GM19467 (cell line): ENCODE results near the gene ASF1A.
"Not testable (repeated sequence)": the region's sequence is repeated elsewhere in the genome, so short reads cannot be mapped to it uniquely, and the experiment has no call there.

ENCODE experiments used
- ATAC-seq: cut with Tn5 transposase; IDR thresholded peaks from one replicate; pipeline ENCODE4 v1.9.1; 2021; ENCODE audit warnings: mild to moderate bottlenecking, moderate library complexity; ENCODE audit not compliant: unreplicated experiment

The ASF1A gene

DNA sequence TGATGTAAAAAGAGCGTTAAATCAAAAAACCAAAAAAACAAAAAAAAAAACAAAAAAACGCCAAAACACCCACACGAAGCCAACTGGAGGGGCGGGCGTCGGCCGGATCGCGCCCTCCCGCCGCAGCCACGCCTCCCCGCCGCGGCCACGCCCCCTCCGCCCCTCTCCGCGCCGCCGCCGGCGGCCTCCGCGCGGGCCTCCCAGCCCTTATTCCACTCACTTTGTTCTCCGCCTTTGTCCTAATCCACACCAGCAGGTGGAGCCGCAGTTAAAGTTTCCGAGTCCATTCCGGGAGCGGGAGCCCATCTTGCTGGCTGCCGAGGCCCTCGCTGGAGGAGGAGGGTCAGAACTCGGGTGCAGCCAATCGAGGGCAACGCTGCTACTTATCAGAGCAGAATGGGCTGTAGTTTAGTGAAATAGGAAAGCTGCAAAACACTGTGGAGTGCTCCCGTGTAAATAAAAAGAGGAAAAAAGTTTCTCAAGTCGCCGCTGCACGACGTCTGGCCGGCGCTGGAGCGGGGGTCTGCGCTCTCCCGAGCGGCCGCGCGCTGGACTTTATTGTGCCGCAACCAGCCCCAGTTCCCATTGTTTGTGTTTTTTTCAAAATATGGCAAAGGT is at the start of gene ASF1A:
Gene ASF1A (plus strand): TSS at position 346 of the 618 bp plus-strand sequence. CDS start 262 bp downstream, at position 608.
- ATAC-seq = peak; percentile 72

DNA sequence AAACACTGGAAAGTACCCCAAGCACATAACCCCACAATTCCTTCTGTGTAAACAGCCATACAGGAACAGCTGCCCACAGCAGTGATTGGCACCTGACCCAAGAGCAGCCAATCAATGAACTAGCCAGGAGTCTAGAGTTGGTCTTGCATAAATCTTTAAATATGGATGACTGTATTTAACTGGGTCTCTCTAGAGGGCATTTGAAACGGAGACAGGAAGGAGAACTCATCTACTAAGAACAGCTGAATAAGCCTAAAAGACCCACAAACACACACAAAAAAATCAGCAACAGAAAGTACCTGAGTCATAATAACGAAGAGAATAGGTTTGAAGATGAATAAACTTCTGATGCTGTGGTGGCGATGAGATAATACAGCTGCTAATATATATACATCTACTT is 49.0 kb upstream of the ASF1A start:
- ATAC-seq = peak; percentile 51

DNA sequence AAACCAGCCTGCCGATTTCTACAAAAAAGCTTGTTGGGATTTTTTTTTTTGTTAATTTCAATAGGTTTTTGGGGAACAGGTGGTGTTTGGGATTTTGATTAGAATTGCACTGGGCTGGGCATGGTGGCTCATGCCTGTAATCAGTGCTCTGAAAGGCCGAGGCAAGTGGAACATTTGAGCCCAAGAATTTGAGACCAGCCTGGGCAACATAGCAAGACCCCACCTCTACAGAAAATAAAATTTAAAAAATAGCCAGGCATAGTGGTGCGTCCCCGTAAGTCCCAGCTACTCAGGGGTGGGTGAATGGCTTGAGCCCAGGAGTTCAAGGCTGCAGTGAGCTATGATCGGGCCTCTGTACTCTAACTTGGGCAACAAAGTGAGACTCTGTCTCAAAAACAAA is 40.5 kb upstream of the ASF1A start:
- ATAC-seq = no peak

DNA sequence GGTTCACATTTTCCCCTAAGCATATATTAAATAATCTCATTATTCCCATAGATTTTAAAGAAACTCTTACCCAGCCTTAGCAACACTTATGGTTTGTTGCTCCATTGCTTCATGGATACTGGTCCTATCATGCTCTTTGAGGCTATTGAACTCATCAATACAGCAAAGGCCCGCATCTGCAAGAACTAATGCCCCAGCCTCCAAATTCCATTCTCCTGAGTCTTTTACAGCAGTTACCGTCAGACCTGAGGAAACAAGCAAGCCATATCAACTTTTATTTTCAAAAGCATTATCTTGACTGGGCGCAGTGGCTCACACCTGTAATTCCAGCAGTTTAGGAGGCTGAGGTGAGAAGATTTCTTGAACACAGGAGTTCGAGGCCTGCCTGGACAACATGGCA is 37.7 kb upstream of the ASF1A start:
- ATAC-seq = no peak

- ATAC-seq = no peak
Measured at GRCh38 chr6:118859517-118860064, 34.4 kb upstream of the ASF1A start.

DNA sequence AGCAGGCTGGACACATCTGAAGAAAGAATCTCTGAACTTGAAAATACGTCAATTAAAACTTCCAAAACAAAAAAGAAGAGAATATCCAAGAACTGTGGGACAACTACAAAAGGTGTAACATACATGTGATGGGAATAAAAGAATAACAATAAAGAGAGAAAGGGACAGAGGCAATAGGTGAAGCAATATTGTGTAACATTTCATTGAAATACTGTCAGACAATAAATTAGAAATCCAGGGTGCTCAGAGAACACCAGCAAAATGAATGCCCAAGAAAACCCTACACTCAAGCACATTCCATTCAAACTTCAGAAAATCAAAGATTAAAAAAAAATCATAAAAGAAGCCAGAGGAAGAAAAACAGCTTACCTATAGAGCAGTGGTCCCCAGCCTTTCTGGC is 33.6 kb upstream of the ASF1A start:
- ATAC-seq = no peak

DNA sequence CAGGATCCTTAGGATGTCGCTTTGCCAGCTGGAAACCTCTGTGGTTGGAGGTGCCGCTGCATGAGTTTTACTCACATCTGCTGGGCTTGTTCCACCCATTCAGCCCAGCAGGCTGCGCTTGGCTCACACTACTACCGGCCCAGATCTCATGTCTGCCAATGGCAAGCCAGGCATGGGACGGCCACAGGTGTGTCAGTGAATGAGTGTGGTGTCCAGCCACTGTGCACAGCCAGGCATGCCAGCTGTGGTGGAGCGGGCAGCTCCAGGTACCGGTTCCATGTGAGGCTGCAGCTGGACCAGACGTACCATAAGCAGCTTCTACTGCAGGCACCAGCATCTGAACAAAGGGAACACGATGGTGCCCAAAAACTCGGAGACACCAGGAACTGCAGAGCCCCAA is 33.1 kb upstream of the ASF1A start:
- ATAC-seq = no peak

DNA sequence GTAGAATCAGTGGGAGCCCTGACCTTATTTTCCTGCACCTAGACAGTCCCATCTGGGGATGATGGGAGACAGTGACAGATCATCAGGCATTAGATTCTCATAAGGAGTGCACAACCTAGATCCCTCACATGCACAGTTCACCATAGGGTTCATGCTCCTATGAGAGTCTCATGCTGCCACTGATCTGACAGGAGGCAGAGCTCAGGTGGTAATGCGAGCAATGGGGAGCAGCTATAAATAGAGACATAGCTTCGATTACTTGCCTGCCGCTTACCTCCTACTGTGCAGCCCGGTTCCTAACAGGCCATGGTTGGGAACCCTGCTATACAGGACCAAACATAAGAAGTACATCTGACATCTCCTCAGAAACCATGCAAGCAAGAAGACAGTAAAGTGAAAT is 31.5 kb upstream of the ASF1A start:
- no peak for ATAC-seq

GRCh38 chr6:118864341-118865099 is 29.4 kb upstream of the ASF1A start:
- ATAC-seq = no peak

- ATAC-seq = no peak
Measured at GRCh38 chr6:118865100-118865391, 28.9 kb upstream of the ASF1A start.

GRCh38 chr6:118867181-118867580 is 26.8 kb upstream of the ASF1A start:
- no peak for ATAC-seq

- ATAC-seq = not testable (repeated sequence)
Measured at GRCh38 chr6:118868901-118869300, 25.1 kb upstream of the ASF1A start.

GRCh38 chr6:118869350-118869749 is 24.6 kb upstream of the ASF1A start:
- ATAC-seq = no peak

- no peak for ATAC-seq
Measured at GRCh38 chr6:118869894-118870589, 23.9 kb upstream of the ASF1A start.

GRCh38 chr6:118871331-118871730 is 22.6 kb upstream of the ASF1A start:
- ATAC-seq = no peak

GRCh38 chr6:118872318-118872717 is 21.6 kb upstream of the ASF1A start:
- ATAC-seq = no peak

DNA sequence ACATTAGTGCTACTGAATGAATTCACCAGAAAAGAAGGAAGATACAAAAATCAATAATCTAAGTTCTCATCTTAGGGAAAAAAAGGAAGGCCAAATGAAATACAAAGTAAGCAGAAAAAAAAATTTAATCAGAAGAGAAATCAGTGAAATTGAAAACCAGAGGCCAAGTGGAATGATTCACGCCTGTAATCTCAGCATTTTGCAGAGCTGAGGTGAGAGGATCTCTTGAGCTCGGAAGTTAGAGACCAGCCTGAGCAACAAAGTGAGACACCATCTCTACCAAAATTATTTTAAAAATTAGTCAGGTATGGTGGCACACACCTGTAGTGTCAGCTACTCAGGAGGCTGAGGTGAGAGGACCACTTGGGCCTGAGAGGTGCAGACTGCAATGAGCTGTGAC is 21.2 kb upstream of the ASF1A start:
- ATAC-seq = no peak

GRCh38 chr6:118873239-118873638 is 20.7 kb upstream of the ASF1A start:
- ATAC-seq = no peak

- no peak for ATAC-seq
Measured at GRCh38 chr6:118875672-118876071, 18.3 kb upstream of the ASF1A start.

DNA sequence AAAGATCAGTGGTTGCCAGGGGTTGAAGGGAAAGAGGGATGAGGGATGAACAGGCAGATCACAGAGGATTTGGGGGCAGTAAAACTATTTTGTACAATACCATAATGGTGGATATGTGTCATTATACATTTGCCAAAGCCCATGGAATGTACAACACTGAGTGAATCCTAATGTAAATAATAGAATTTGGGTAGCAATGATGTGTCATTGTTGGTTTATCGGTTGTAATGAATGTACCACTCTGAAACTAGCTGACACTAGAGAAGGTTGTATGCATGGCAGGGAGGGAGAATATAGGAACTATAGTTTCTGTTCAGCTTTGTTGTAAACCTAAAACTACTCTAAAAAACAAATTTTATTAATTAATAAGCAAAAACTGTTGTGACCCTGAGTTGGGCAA is 17.8 kb upstream of the ASF1A start:
- no peak for ATAC-seq

GRCh38 chr6:118876814-118877213 is 17.1 kb upstream of the ASF1A start:
- ATAC-seq = no peak

- ATAC-seq = no peak
Measured at GRCh38 chr6:118877806-118878205, 16.1 kb upstream of the ASF1A start.
